Liver (tissue), 9 donors: ENCODE data around the gene DCAF8L2. TPM values are rescaled to one million over a fixed set of nuclear protein-coding genes. Genes with fewer than 3 reads are reported as not detected.

Experiments
- DNase-seq: peaks from one replicate; pipeline ENCODE4 v3.0.0-alpha.2; 2017; ENCODE audit warnings: low spot score
- H3K27ac ChIP-seq, 2 donors: one replicate each; pipeline ENCODE4 v1.7.0; 2013; ENCODE audit warnings: inconsistent platforms in 2 of 2, low read length in 2 of 2, control low read depth in 1 of 2, low read depth in 1 of 2, mild to moderate bottlenecking in 1 of 2
- H3K27me3 ChIP-seq, 4 donors: one replicate each; pipeline versions ENCODE4 v1.6.1 to v1.7.0; 2013; ENCODE audit warnings: low read length in 3 of 4, inconsistent platforms in 1 of 4, mild to moderate bottlenecking in 1 of 4, moderate library complexity in 1 of 4; ENCODE audit not compliant: control insufficient read depth in 4 of 4, insufficient read depth in 4 of 4
- H3K36me3 ChIP-seq, 4 donors: one replicate each; pipeline versions ENCODE4 v1.6.1 to v1.7.0; 2013; ENCODE audit warnings: low read length in 3 of 4, mild to moderate bottlenecking in 3 of 4, low read depth in 1 of 4, moderate library complexity in 1 of 4; ENCODE audit not compliant: control insufficient read depth in 4 of 4, insufficient read depth in 3 of 4
- H3K4me1 ChIP-seq, 4 donors: one replicate each; pipeline versions ENCODE4 v1.6.1 to v1.7.0; 2013; ENCODE audit warnings: low read length in 3 of 4, mild to moderate bottlenecking in 3 of 4, moderate library complexity in 1 of 4; ENCODE audit not compliant: control insufficient read depth in 4 of 4, insufficient read depth in 4 of 4
- H3K4me3 ChIP-seq, 3 donors: one replicate each; pipeline versions ENCODE4 v1.6.1 to v1.7.0; 2013; ENCODE audit warnings: low read length in 3 of 3, control low read depth in 1 of 3, low read depth in 1 of 3, mild to moderate bottlenecking in 1 of 3
- H3K9ac ChIP-seq, 2 donors: one replicate each; pipeline ENCODE4 v1.7.0; 2013; ENCODE audit warnings: low read length in 2 of 2, mild to moderate bottlenecking in 2 of 2, moderate library complexity in 2 of 2, control low read depth in 1 of 2, low read depth in 1 of 2
- H3K9me3 ChIP-seq, 4 donors: one replicate each; pipeline versions ENCODE4 v1.6.1 to v1.7.0; 2013; ENCODE audit warnings: low read length in 3 of 4; ENCODE audit not compliant: control insufficient read depth in 4 of 4
- EGR1 ChIP-seq, 2 donors: IDR thresholded peaks; 2 replicates each; pipeline ENCODE4 v1.6.1; 2016 to 2018; ENCODE audit warnings: antibody characterized with exemption in 2 of 2, low read depth in 2 of 2
- FOXA1 ChIP-seq: IDR thresholded peaks from 2 replicates; pipeline ENCODE4 v1.6.1; 2016; ENCODE audit warnings: antibody characterized with exemption
- FOXA2 ChIP-seq: IDR thresholded peaks from 2 replicates; pipeline ENCODE4 v1.6.1; 2016; ENCODE audit warnings: antibody characterized with exemption
- GABPA ChIP-seq, 2 donors: IDR thresholded peaks in 1 of 2; conservative IDR thresholded peaks in 1 of 2; 2 replicates each; pipeline ENCODE4 v1.6.1; 2016; ENCODE audit warnings: antibody characterized with exemption in 2 of 2, mild to moderate bottlenecking in 1 of 2, moderate library complexity in 1 of 2
- HNF4A ChIP-seq, 2 donors: conservative IDR thresholded peaks; 2 replicates each; pipeline ENCODE4 v1.6.1; 2016; ENCODE audit warnings: antibody characterized with exemption in 2 of 2, mild to moderate bottlenecking in 2 of 2
- HNF4G ChIP-seq: IDR thresholded peaks from 2 replicates; pipeline ENCODE4 v1.6.1; 2016; ENCODE audit warnings: antibody characterized with exemption
- JUND ChIP-seq, 2 donors: IDR thresholded peaks; 2 replicates each; pipeline ENCODE4 v1.6.1; 2016; ENCODE audit warnings: antibody characterized with exemption in 2 of 2
- NR2F2 ChIP-seq: IDR thresholded peaks from 2 replicates; pipeline ENCODE4 v1.6.1; 2016; ENCODE audit warnings: antibody characterized with exemption
- RAD21 ChIP-seq, 2 donors: IDR thresholded peaks; 2 replicates each; pipeline ENCODE4 v1.6.1; 2016; ENCODE audit warnings: antibody characterized with exemption in 2 of 2, mild to moderate bottlenecking in 2 of 2
- RXRA ChIP-seq, 2 donors: IDR thresholded peaks; 2 replicates each; pipeline ENCODE4 v1.6.1; 2017 to 2018; ENCODE audit warnings: antibody characterized with exemption in 2 of 2, mild to moderate bottlenecking in 1 of 2
- SP1 ChIP-seq: IDR thresholded peaks from 2 replicates; pipeline ENCODE4 v1.6.1; 2018; ENCODE audit warnings: antibody characterized with exemption, mild to moderate bottlenecking
- TAF1 ChIP-seq: conservative IDR thresholded peaks from 2 replicates; pipeline ENCODE4 v1.6.1; 2016; ENCODE audit warnings: antibody characterized with exemption, mild to moderate bottlenecking
- YY1 ChIP-seq: IDR thresholded peaks from 2 replicates; pipeline ENCODE4 v1.6.1; 2016; ENCODE audit warnings: antibody characterized with exemption, mild to moderate bottlenecking
- WGBS: extraction: QIAGEN DNeasy Blood & Tissue Kit; methylation state at CpG from one replicate; pipeline ENCODE4 v1.1.7; 2013; 5-methylcytosine and 5-hydroxymethylcytosine counted together
- polyA plus RNA-seq, 2 donors: library from polyadenylated mRNA; stranded (reverse) in 1 of 2; unstranded in 1 of 2; fragments of 200-250 nt in 1 of 2; fragments of >200 nt in 1 of 2; fragmentation: Nextera tagmentation in 1 of 2; extraction: Ambion mirVana in 1 of 2; gene quantifications; one replicate each; pipeline versions ENCODE4 v1.2.1 to v1.2.3, GENCODE V29; 2013 to 2015
- total RNA-seq, 2 donors: library from RNA; depleted of rRNA; stranded (reverse); fragments of >200 nt; gene quantifications; one replicate each; pipeline ENCODE4 v1.2.3, GENCODE V29; 2014
- TF ChIP-seq, protein P1 (sequence below): IDR thresholded peaks from 2 replicates; pipeline ENCODE4 v1.6.1; 2016; ENCODE audit warnings: antibody characterized with exemption
- TF ChIP-seq, protein P2 (sequence below): IDR thresholded peaks from 2 replicates; pipeline ENCODE4 v1.6.1; 2016; ENCODE audit warnings: antibody characterized with exemption, mild to moderate bottlenecking
- TF ChIP-seq, protein P3 (sequence below): IDR thresholded peaks from 2 replicates; pipeline ENCODE4 v1.6.1; 2016; ENCODE audit warnings: antibody characterized with exemption
- TF ChIP-seq, protein P4 (sequence below): fragments of 150-350 bp; IDR thresholded peaks from 2 replicates; pipeline ENCODE4 v1.5.1; 2017; ENCODE audit warnings: improper control_type of control experiment, low read depth, low read length; ENCODE audit not compliant: missing input control
- TF ChIP-seq, protein P5 (sequence below): IDR thresholded peaks from 2 replicates; pipeline ENCODE4 v1.6.1; 2016; ENCODE audit warnings: antibody characterized with exemption
- donor health status: healthy.
- donor health status: healthy.
- donor health status: healthy.
- donor health status: healthy.
- donor health status: healthy.

DCAF8L2 gene
- total and polyA plus RNA-seq, 4 donors = not detected

DNA sequence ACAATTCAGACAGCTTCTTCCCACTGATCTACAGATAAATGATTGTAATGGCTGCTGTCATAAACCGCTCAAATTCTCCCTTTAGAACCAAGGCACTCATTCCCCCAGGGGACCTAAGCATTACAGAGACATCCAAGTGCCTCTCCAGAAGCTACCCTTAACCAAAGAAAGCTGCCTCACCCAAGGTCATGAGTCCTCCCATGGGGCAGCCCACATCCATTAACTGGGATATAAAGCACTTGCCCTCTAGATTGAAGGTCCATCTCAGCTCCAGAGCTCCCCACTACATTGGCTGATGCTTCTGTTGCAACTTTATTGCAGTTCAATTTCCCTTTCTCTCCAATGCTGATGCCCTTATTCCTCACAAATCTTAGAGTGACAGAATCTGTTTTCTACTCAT is 40.5 kb upstream of the DCAF8L2 start:
- Histone ChIP-seq H3K27ac (no peak overlapping the region), H3K4me3 (no peak overlapping the region), H3K27me3 (no peaks in the 10 kb centered on the region), H3K36me3 (no peaks in the 10 kb centered on the region), H3K9ac (no peak overlapping the region), H3K4me1 (no peaks in the 10 kb centered on the region), H3K9me3 (no peaks in the 10 kb centered on the region)
- TF ChIP-seq, protein P1, sequence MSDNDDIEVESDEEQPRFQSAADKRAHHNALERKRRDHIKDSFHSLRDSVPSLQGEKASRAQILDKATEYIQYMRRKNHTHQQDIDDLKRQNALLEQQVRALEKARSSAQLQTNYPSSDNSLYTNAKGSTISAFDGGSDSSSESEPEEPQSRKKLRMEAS = no peak
- TF ChIP-seq SP1 (no peak), RXRA (IDR thresholded peaks at IDR 0.05) (no peak), NR2F2 (no peak), TAF1 (no peak), GABPA (IDR thresholded peaks at IDR 0.05 in 1 of 2, conservative IDR thresholded peaks at IDR 0.05 in 1 of 2) (no peak), FOXA1 (no peak), YY1 (no peak), HNF4G (no peak), EGR1 (IDR thresholded peaks at IDR 0.05; ENCODE audit: low read depth in 2 of 2) (no peak), HNF4A (conservative IDR thresholded peaks at IDR 0.05) (no peak), JUND (IDR thresholded peaks at IDR 0.05) (no peak), FOXA2 (no peak), RAD21 (IDR thresholded peaks at IDR 0.05) (no peak)
- TF ChIP-seq, protein P2, sequence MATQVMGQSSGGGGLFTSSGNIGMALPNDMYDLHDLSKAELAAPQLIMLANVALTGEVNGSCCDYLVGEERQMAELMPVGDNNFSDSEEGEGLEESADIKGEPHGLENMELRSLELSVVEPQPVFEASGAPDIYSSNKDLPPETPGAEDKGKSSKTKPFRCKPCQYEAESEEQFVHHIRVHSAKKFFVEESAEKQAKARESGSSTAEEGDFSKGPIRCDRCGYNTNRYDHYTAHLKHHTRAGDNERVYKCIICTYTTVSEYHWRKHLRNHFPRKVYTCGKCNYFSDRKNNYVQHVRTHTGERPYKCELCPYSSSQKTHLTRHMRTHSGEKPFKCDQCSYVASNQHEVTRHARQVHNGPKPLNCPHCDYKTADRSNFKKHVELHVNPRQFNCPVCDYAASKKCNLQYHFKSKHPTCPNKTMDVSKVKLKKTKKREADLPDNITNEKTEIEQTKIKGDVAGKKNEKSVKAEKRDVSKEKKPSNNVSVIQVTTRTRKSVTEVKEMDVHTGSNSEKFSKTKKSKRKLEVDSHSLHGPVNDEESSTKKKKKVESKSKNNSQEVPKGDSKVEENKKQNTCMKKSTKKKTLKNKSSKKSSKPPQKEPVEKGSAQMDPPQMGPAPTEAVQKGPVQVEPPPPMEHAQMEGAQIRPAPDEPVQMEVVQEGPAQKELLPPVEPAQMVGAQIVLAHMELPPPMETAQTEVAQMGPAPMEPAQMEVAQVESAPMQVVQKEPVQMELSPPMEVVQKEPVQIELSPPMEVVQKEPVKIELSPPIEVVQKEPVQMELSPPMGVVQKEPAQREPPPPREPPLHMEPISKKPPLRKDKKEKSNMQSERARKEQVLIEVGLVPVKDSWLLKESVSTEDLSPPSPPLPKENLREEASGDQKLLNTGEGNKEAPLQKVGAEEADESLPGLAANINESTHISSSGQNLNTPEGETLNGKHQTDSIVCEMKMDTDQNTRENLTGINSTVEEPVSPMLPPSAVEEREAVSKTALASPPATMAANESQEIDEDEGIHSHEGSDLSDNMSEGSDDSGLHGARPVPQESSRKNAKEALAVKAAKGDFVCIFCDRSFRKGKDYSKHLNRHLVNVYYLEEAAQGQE = no peak
- TF ChIP-seq, protein P3, sequence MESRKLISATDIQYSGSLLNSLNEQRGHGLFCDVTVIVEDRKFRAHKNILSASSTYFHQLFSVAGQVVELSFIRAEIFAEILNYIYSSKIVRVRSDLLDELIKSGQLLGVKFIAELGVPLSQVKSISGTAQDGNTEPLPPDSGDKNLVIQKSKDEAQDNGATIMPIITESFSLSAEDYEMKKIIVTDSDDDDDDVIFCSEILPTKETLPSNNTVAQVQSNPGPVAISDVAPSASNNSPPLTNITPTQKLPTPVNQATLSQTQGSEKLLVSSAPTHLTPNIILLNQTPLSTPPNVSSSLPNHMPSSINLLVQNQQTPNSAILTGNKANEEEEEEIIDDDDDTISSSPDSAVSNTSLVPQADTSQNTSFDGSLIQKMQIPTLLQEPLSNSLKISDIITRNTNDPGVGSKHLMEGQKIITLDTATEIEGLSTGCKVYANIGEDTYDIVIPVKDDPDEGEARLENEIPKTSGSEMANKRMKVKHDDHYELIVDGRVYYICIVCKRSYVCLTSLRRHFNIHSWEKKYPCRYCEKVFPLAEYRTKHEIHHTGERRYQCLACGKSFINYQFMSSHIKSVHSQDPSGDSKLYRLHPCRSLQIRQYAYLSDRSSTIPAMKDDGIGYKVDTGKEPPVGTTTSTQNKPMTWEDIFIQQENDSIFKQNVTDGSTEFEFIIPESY = no peak
- TF ChIP-seq, protein P4, sequence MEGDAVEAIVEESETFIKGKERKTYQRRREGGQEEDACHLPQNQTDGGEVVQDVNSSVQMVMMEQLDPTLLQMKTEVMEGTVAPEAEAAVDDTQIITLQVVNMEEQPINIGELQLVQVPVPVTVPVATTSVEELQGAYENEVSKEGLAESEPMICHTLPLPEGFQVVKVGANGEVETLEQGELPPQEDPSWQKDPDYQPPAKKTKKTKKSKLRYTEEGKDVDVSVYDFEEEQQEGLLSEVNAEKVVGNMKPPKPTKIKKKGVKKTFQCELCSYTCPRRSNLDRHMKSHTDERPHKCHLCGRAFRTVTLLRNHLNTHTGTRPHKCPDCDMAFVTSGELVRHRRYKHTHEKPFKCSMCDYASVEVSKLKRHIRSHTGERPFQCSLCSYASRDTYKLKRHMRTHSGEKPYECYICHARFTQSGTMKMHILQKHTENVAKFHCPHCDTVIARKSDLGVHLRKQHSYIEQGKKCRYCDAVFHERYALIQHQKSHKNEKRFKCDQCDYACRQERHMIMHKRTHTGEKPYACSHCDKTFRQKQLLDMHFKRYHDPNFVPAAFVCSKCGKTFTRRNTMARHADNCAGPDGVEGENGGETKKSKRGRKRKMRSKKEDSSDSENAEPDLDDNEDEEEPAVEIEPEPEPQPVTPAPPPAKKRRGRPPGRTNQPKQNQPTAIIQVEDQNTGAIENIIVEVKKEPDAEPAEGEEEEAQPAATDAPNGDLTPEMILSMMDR = no peak
- TF ChIP-seq, protein P5, sequence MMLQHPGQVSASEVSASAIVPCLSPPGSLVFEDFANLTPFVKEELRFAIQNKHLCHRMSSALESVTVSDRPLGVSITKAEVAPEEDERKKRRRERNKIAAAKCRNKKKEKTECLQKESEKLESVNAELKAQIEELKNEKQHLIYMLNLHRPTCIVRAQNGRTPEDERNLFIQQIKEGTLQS = no peak
- no peak for DNase-seq
- 89% methylated on average over 1 of the region's 1 CpG for WGBS
